PC-3 (cell line): ENCODE results near the gene PSME1. TPM values are rescaled to one million over a fixed set of nuclear protein-coding genes. Genes with fewer than 3 reads are reported as not detected.

Experiments used
- ATAC-seq: fragments of 200-7000 bp; cut with Tn5 transposase; 2 replicates; pipeline ENCODE4 v1.9.1; 2020; ENCODE audit warnings: mild to moderate bottlenecking, moderate library complexity
- BruUV-seq: library from RNA; stranded (reverse); fragments of 400-500 nt; replicated peaks from 2 replicates; lab custom pipeline; 2021; lab: Mats Ljungman, UMichigan
- CTCF ChIA-PET: fragments of 300-600 bp; sonication (Branson Sonifier 250); formaldehyde crosslinking; loops from one replicate; lab custom pipeline; 2022; ENCODE audit warnings: antibody characterized with exemption; lab: Charles Lee
- POLR2A ChIA-PET: fragments of 300-600 bp; sonication (Branson Sonifier 250); formaldehyde crosslinking; loops from one replicate; lab custom pipeline; 2022; ENCODE audit warnings: antibody characterized with exemption; ENCODE audit not compliant: unreplicated experiment; lab: Charles Lee
- DNase-seq: peaks from one replicate; pipeline ENCODE4 v3.0.0-alpha.2; 2015
- H2AFZ ChIP-seq: fragments of 300-600 bp; sonication (generic); 2 replicates; pipeline ENCODE4 v1.6.0; 2016; ENCODE audit warnings: antibody characterized with exemption, low read length
- H3F3A ChIP-seq: fragments of 300-600 bp; sonication (generic); one replicate; pipeline ENCODE4 v1.6.0; 2017; ENCODE audit warnings: antibody characterized with exemption, low read length, control low read depth, mild to moderate bottlenecking; ENCODE audit not compliant: unreplicated experiment
- H3K27ac ChIP-seq: fragments of 300-600 bp; sonication (generic); 2 replicates; pipeline ENCODE4 v1.5.1; 2016; ENCODE audit warnings: mild to moderate bottlenecking, low read length
- H3K27me3 ChIP-seq: fragments of 300-600 bp; sonication (generic); 2 replicates; pipeline ENCODE4 v1.6.1; 2016; ENCODE audit warnings: low read length, mixed read lengths
- H3K36me3 ChIP-seq: fragments of 300-600 bp; sonication (generic); 2 replicates; pipeline ENCODE4 v1.6.1; 2016; ENCODE audit warnings: low read depth, mixed run types, low read length, mixed read lengths
- H3K4me1 ChIP-seq: fragments of 300-600 bp; sonication (generic); 2 replicates; pipeline ENCODE4 v1.5.1; 2016; ENCODE audit warnings: low read length; ENCODE audit not compliant: insufficient read depth
- H3K4me2 ChIP-seq: fragments of 300-600 bp; sonication (generic); 2 replicates; pipeline ENCODE4 v1.6.0; 2016; ENCODE audit warnings: low read length
- H3K4me3 ChIP-seq: fragments of 300-600 bp; sonication (generic); 2 replicates; pipeline ENCODE4 v1.5.1; 2016; ENCODE audit warnings: mild to moderate bottlenecking, low read length, mixed read lengths
- H3K79me2 ChIP-seq: fragments of 300-600 bp; sonication (generic); 2 replicates; pipeline ENCODE4 v1.6.1; 2017; ENCODE audit warnings: low read length, mixed read lengths
- H3K9ac ChIP-seq: fragments of 300-600 bp; sonication (generic); 2 replicates; pipeline ENCODE4 v1.6.0; 2016; ENCODE audit warnings: mild to moderate bottlenecking, low read length
- H3K9me2 ChIP-seq: fragments of 300-600 bp; sonication (generic); replicated peaks from 2 replicates; pipeline ENCODE4 v1.6.1; 2016; ENCODE audit warnings: mixed run types, low read length, mixed read lengths
- H3K9me3 ChIP-seq: fragments of 300-600 bp; sonication (generic); 2 replicates; pipeline ENCODE4 v1.6.1; 2016; ENCODE audit warnings: low read length, mixed read lengths
- H4K20me1 ChIP-seq: fragments of 300-600 bp; sonication (generic); 2 replicates; pipeline ENCODE4 v1.6.1; 2016; ENCODE audit warnings: low read length, mixed read lengths
- EZH2 ChIP-seq: fragments of 300-600 bp; sonication (generic); IDR thresholded peaks from one replicate; pipeline ENCODE4 v1.6.1; 2017; ENCODE audit warnings: antibody characterized with exemption, mild to moderate bottlenecking, low read length; ENCODE audit not compliant: unreplicated experiment
- EZH2phosphoT487 ChIP-seq: fragments of 300-600 bp; sonication (generic); IDR thresholded peaks from 2 replicates; pipeline ENCODE4 v1.6.1; 2018; ENCODE audit warnings: mild to moderate bottlenecking, antibody characterized with exemption, low read length, borderline replicate concordance
- intact Hi-C: fragments of 100-400 bp; cut with micrococcal nuclease; formaldehyde crosslinking; loops from 2 replicates; pipeline ENCODE4 v1.9.0; 2023
- total RNA-seq: library from RNA; depleted of rRNA; stranded (reverse); fragments of >200 nt; gene quantifications from 2 replicates; pipeline ENCODE4 v1.2.3, GENCODE V29; 2014
- TF ChIP-seq, protein P1 (sequence below): fragments of 300-600 bp; sonication (generic); conservative IDR thresholded peaks from 2 replicates; pipeline ENCODE4 v1.5.1; 2017; ENCODE audit warnings: antibody characterized with exemption, low read depth, mild to moderate bottlenecking, low read length

PSME1 gene
- total RNA-seq, 1 experiment from 2014 or later = 163 TPM

- no peak for ATAC-seq
- Histone ChIP-seq H3K4me3 (peak overlapping the region; percentile 86), H3K9me3 (no peaks in the 10 kb centered on the region), H3K36me3 (peaks cover 25% of the 10 kb centered on the region; the same call in 1 of the 2 replicates), H3F3A (no peaks in the 10 kb centered on the region), H3K27me3 (no peaks in the 10 kb centered on the region), H3K79me2 (peaks cover 47% of the 10 kb centered on the region), H3K4me2 (peak overlapping the region; percentile 90), H3K4me1 (peaks cover 17% of the 10 kb centered on the region), H4K20me1 (no peaks in the 10 kb centered on the region), H3K9ac (peak overlapping the region; percentile 79), H2AFZ (peak overlapping the region; percentile 79), H3K27ac (no peak overlapping the region), H3K9me2 (no peaks in the 10 kb centered on the region)
- intact Hi-C loops = loop anchor here (1.0 kb wide), 1 partner anchor 34 kb away; the partner anchor contains the start of genes DCAF11 and NRL
- ChIA-PET CTCF (no interaction called here), POLR2A (no interaction called here)
- no peak for DNase-seq
- no peak for TF ChIP-seq EZH2
- no peak for TF ChIP-seq EZH2phosphoT487
- TF ChIP-seq, protein P1, sequence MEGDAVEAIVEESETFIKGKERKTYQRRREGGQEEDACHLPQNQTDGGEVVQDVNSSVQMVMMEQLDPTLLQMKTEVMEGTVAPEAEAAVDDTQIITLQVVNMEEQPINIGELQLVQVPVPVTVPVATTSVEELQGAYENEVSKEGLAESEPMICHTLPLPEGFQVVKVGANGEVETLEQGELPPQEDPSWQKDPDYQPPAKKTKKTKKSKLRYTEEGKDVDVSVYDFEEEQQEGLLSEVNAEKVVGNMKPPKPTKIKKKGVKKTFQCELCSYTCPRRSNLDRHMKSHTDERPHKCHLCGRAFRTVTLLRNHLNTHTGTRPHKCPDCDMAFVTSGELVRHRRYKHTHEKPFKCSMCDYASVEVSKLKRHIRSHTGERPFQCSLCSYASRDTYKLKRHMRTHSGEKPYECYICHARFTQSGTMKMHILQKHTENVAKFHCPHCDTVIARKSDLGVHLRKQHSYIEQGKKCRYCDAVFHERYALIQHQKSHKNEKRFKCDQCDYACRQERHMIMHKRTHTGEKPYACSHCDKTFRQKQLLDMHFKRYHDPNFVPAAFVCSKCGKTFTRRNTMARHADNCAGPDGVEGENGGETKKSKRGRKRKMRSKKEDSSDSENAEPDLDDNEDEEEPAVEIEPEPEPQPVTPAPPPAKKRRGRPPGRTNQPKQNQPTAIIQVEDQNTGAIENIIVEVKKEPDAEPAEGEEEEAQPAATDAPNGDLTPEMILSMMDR = no peak
- TSS peak; percentile 51 for BruUV-seq
Observed at GRCh38 chr14:24147761-24148428, 11.9 kb downstream of the PSME1 start.

DNA sequence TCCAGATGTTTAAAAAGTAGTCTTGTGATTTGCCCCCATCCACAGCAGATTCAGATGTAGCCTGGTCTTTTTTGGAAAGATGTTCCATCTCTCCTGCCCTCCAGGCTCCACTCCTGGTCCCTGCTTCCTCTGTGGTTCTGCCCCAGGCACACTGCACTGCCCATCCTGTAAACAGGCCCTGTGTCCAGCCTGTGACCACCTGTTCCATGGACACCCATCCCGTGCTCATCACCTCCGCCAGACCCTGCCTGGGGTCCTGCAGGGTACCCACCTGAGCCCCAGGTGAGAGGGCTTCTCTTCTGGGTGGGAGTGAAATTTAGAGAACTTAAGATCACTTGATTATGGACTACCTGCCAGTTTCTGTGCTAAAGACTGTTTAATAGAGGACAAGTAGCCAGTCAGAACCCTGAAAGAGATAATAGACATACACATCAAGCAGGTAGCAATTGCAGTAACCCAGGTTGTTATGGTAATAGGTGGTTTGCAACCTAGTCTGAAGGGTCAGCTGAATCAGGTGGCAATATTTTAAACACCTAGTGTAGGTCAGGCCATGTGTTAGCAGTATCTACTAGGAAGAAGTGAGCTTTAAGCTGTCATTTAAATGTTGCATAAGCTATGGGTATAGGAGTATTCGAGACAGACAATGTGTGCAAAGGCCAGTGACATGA is 13.4 kb downstream of the PSME1 start:
- Histone ChIP-seq H3K4me3 (no peak overlapping the region), H2AFZ (no peak overlapping the region), H3K4me2 (no peak overlapping the region), H3K9me3 (no peaks in the 10 kb centered on the region), H4K20me1 (no peaks in the 10 kb centered on the region), H3K27ac (no peak overlapping the region), H3K9me2 (no peaks in the 10 kb centered on the region), H3K36me3 (peaks cover 23% of the 10 kb centered on the region; the same call in 1 of the 2 replicates), H3K4me1 (peaks cover 17% of the 10 kb centered on the region), H3F3A (no peaks in the 10 kb centered on the region), H3K9ac (no peak overlapping the region), H3K27me3 (no peaks in the 10 kb centered on the region), H3K79me2 (peaks cover 45% of the 10 kb centered on the region)
- DNase-seq (no peak), ATAC-seq (no peak)
- no TSS peak for BruUV-seq
- intact Hi-C loops = no loop called here
- CTCF ChIA-PET = no interaction called here
- POLR2A ChIA-PET = no interaction called here
- TF ChIP-seq EZH2 (no peak), EZH2phosphoT487 (no peak)
- TF ChIP-seq, protein P1 = no peak

GRCh38 chr14:24150061-24150460 is 14.1 kb downstream of the PSME1 start:
- peaks cover 29% of the 10 kb centered on the region; the same call in 1 of the 2 replicates for H3K36me3 ChIP-seq
- TF ChIP-seq EZH2phosphoT487 = no peak
- TF ChIP-seq EZH2 = no peak
- TF ChIP-seq, protein P1 = no peak
- H3K4me3 ChIP-seq = no peak overlapping the region
- DNase-seq (no peak), ATAC-seq (no peak)
- H3F3A ChIP-seq = no peaks in the 10 kb centered on the region
- no peak overlapping the region for H2AFZ ChIP-seq
- no peak overlapping the region for H3K27ac ChIP-seq
- no TSS peak for BruUV-seq
- no peaks in the 10 kb centered on the region for H4K20me1 ChIP-seq
- peaks cover 17% of the 10 kb centered on the region for H3K4me1 ChIP-seq
- no peak overlapping the region for H3K4me2 ChIP-seq
- no peaks in the 10 kb centered on the region for H3K27me3 ChIP-seq
- H3K9me3 ChIP-seq = no peaks in the 10 kb centered on the region
- H3K9me2 ChIP-seq = no peaks in the 10 kb centered on the region
- CTCF ChIA-PET = no interaction called here
- H3K79me2 ChIP-seq = peaks cover 39% of the 10 kb centered on the region
- POLR2A ChIA-PET = no interaction called here
- intact Hi-C loops = no loop called here
- H3K9ac ChIP-seq = no peak overlapping the region
